HCT116 (cell line): Measurements from ENCODE around the gene RAPGEF1. TPM values are rescaled to one million over a fixed set of nuclear protein-coding genes. Genes with fewer than 3 reads are reported as not detected.
"Not testable (repeated sequence)": the region's sequence is repeated elsewhere in the genome, so short reads cannot be mapped to it uniquely, and the experiment has no call there.

Source experiments
- ATAC-seq: fragments of 200-7000 bp; cut with Tn5 transposase; 2 replicates; pipeline ENCODE4 v1.9.1; 2020; ENCODE audit warnings: mild to moderate bottlenecking, moderate library complexity
- BruUV-seq: library from RNA; stranded (reverse); fragments of 400-500 nt; replicated peaks from 2 replicates; lab custom pipeline; 2021; lab: Mats Ljungman, UMichigan
- CTCF ChIA-PET: fragments of 300-600 bp; sonication (Branson Sonifier 250); formaldehyde crosslinking; loops from one replicate; lab custom pipeline; 2021; ENCODE audit warnings: antibody characterized with exemption; lab: Charles Lee
- POLR2A ChIA-PET: fragments of 300-600, 350-600 bp; sonication (Branson Sonifier 250); formaldehyde crosslinking; loops from one replicate; lab custom pipeline; 2021; ENCODE audit warnings: antibody characterized with exemption; lab: Charles Lee
- RAD21 ChIA-PET, 2 experiments: fragments of 300-600 bp; sonication (Branson Sonifier 250); formaldehyde crosslinking; loops; one replicate each; lab custom pipeline; 2023; ENCODE audit warnings: low total read pairs in 2 of 2; ENCODE audit not compliant: uncharacterized antibody in 2 of 2, unreplicated experiment in 2 of 2, low non-redundant PET in 1 of 2; lab: Charles Lee
- DNase-seq: peaks from one replicate; pipeline ENCODE4 v3.0.0-alpha.2; 2010; ENCODE audit warnings: low read depth, low spot score
- H2AFZ ChIP-seq: fragments of 200-600 bp; shearing (Covaris generic), sonication (generic); 2 replicates; pipeline ENCODE4 v1.6.1; 2017; ENCODE audit warnings: low read depth, mixed run types, mixed read lengths, antibody characterized with exemption, low read length; ENCODE audit not compliant: poor library complexity, severe bottlenecking
- H3K27ac ChIP-seq: 2 replicates; pipeline ENCODE4 v1.5.1; 2012; ENCODE audit warnings: low read depth, low read length
- H3K27me3 ChIP-seq: fragments of 200-600 bp; sonication (generic); 2 replicates; pipeline ENCODE4 v1.6.1; 2016; ENCODE audit warnings: mixed run types, low read length, mixed read lengths; ENCODE audit not compliant: insufficient read depth
- H3K36me3 ChIP-seq, 2 experiments: fragments of 200-500 bp in 1 of 2; fragments of 200-600 bp in 1 of 2; sonication (Bioruptor generic) in 1 of 2; sonication (generic) in 1 of 2; 2 replicates each; pipeline versions ENCODE4 v1.5.1 to v1.6.1; 2014 to 2016; ENCODE audit warnings: low read length in 2 of 2, inconsistent platforms in 1 of 2, mixed read lengths in 1 of 2, mixed run types in 1 of 2; ENCODE audit not compliant: insufficient read depth in 2 of 2, control insufficient read depth in 1 of 2
- H3K4me1 ChIP-seq, 2 experiments: fragments of 200-600 bp in 1 of 2; sonication (generic) in 1 of 2; 2 replicates each; pipeline versions ENCODE4 v1.5.1 to v1.6.1; 2012 to 2017; ENCODE audit warnings: low read length in 2 of 2, inconsistent platforms in 1 of 2, mild to moderate bottlenecking in 1 of 2, mixed read lengths in 1 of 2, mixed run types in 1 of 2, moderate library complexity in 1 of 2; ENCODE audit not compliant: insufficient read depth in 2 of 2, control insufficient read depth in 1 of 2
- H3K4me2 ChIP-seq: fragments of 200-600 bp; sonication (generic); 2 replicates; pipeline ENCODE4 v1.6.1; 2017; ENCODE audit warnings: mixed run types, low read length, mixed read lengths
- H3K4me3 ChIP-seq, 2 experiments: fragments of 200-600 bp in 1 of 2; sonication (generic) in 1 of 2; replicated peaks in 1 of 2; 2 replicates each; pipeline ENCODE4 v1.5.1; 2011 to 2016; ENCODE audit warnings: low read length in 2 of 2, control low read depth in 1 of 2, low read depth in 1 of 2, mild to moderate bottlenecking in 1 of 2, mixed read lengths in 1 of 2, mixed run types in 1 of 2
- H3K79me2 ChIP-seq: fragments of 200-600 bp; sonication (generic); 2 replicates; pipeline ENCODE4 v1.6.1; 2017; ENCODE audit warnings: mild to moderate bottlenecking, mixed run types, low read length, moderate library complexity, mixed read lengths; ENCODE audit not compliant: insufficient read depth
- H3K9ac ChIP-seq: fragments of 200-600 bp; sonication (generic); 2 replicates; pipeline ENCODE4 v1.6.1; 2016; ENCODE audit warnings: low read length, mixed read lengths
- H3K9me2 ChIP-seq: fragments of 200-600 bp; sonication (generic), shearing (Covaris generic); 2 replicates; pipeline ENCODE4 v1.6.1; 2017; ENCODE audit warnings: mixed run types, mild to moderate bottlenecking, moderate library complexity; ENCODE audit not compliant: insufficient read depth
- H3K9me3 ChIP-seq, 2 experiments: fragments of 200-500 bp in 1 of 2; fragments of 200-600 bp in 1 of 2; sonication (Bioruptor generic) in 1 of 2; sonication (generic) in 1 of 2; 2 replicates each; pipeline ENCODE4 v1.6.1; 2014 to 2017; ENCODE audit warnings: low read length in 2 of 2, mixed read lengths in 2 of 2, inconsistent platforms in 1 of 2, low read depth in 1 of 2, mild to moderate bottlenecking in 1 of 2, mixed run types in 1 of 2, moderate library complexity in 1 of 2; ENCODE audit not compliant: control insufficient read depth in 1 of 2, insufficient read depth in 1 of 2
- H4K20me1 ChIP-seq: fragments of 200-600 bp; sonication (generic), shearing (Covaris generic); 2 replicates; pipeline ENCODE4 v1.6.1; 2017; ENCODE audit warnings: mixed run types, mild to moderate bottlenecking, moderate library complexity; ENCODE audit not compliant: insufficient read depth
- CBX3 ChIP-seq: IDR thresholded peaks from 2 replicates; pipeline ENCODE4 v1.6.1; 2012; ENCODE audit warnings: low read depth
- CEBPB ChIP-seq: IDR thresholded peaks from 2 replicates; pipeline ENCODE4 v1.6.1; 2012; ENCODE audit warnings: low read depth
- FOSL1 ChIP-seq: IDR thresholded peaks from 2 replicates; pipeline ENCODE4 v1.6.1; 2012; ENCODE audit warnings: low read depth
- intact Hi-C: fragments of 100-400 bp; cut with micrococcal nuclease; formaldehyde crosslinking; loops from 2 replicates; pipeline ENCODE4 v1.10.0; 2022
- total RNA-seq: library from RNA; stranded (reverse); gene quantifications from one replicate; pipeline ENCODE4 v1.2.1, GENCODE V29; 2021; ENCODE audit not compliant: unreplicated experiment

The RAPGEF1 gene
- total RNA-seq, 1 experiment from 2014 or later: 43.0 TPM

DNA sequence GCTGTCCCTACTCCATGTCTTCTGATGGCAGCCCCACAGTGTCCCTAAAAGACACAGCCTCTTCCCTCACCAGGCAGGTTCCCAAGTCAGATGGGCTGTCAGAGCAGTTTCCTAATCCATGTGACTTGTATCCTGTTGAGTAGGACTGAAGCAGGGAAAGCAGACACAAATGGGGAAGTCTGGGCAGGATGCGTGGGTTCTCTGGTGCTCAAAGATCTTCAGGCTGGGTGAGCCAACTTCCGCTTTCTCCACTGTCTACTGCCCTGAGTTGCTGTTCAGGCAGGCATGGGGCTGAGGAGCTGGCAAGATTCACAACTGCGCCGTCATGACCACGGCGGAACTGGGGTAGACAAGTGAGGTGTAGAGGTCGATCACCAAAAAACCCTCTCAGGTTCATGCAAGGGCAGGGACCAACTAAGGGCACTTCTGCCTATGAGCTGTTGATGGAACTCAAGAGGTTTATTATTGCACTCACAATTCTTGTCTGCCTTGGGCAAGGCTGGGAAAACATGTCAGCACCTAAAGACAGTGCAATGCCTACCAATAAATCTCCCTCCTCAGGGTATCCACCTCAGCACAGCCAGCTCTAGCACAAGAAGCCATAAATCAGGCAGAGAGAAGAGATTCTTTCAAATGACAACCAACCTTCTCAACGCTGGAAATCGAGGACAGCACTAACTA is 83.4 kb downstream of the RAPGEF1 start:
- no peak overlapping the region for H3K27ac ChIP-seq
- H3K9me3 ChIP-seq: no peaks in the 10 kb centered on the region
- H3K9ac ChIP-seq: no peak overlapping the region
- POLR2A ChIA-PET: no interaction called here
- H2AFZ ChIP-seq: no peak overlapping the region
- H3K9me2 ChIP-seq: no peaks in the 10 kb centered on the region
- TF ChIP-seq FOSL1: no peak
- no peak for TF ChIP-seq CBX3
- no peak for TF ChIP-seq CEBPB
- BruUV-seq: no TSS peak
- H3K4me3 ChIP-seq: no peak overlapping the region
- no peaks in the 10 kb centered on the region for H3K27me3 ChIP-seq
- peaks cover 18 to 22% of the 10 kb centered on the region in 2 experiments for H3K4me1 ChIP-seq
- no peaks in the 10 kb centered on the region for H3K36me3 ChIP-seq
- intact Hi-C loops: no loop called here
- no peak for ATAC-seq
- H3K4me2 ChIP-seq: no peak overlapping the region
- no peaks in the 10 kb centered on the region for H3K79me2 ChIP-seq
- no peaks in the 10 kb centered on the region for H4K20me1 ChIP-seq
- CTCF ChIA-PET: no interaction called here
- RAD21 ChIA-PET: no interaction called here
- no peak for DNase-seq

DNA sequence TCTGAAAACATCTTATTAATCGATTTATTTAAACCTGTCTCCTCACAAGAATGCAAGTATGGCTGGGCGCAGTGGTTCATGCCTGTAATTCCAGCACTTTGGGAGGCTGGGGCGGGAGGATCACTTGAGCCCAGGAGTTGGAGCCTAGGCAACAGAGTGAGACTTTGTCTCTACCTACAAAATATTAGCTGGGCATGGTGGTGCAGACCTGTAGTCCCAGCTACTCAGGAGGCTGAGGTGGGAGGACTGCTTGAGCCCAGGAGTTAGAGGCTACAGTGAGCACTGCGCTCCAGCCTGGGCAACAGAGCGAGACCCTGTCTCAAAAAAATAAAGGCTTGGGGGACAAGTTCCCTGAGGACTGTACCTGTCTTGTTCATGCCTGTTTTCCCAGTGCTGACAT is 85.5 kb downstream of the RAPGEF1 start:
- H3K9me3 ChIP-seq, H3K27me3 ChIP-seq, H2AFZ ChIP-seq, DNase-seq, H3K27ac ChIP-seq, H4K20me1 ChIP-seq, POLR2A ChIA-PET, H3K79me2 ChIP-seq, intact Hi-C loops, RAD21 ChIA-PET, H3K9ac ChIP-seq, ATAC-seq, H3K9me2 ChIP-seq, BruUV-seq, H3K36me3 ChIP-seq, H3K4me3 ChIP-seq, CTCF ChIA-PET, H3K4me2 ChIP-seq: not testable (repeated sequence)
- H3K4me1 ChIP-seq: peaks cover 17 to 20% of the 10 kb centered on the region in 2 experiments
